Ishikawa (cell line): ENCODE results near the gene PTGER1.

ENCODE experiments used
- CEBPB ChIP-seq: IDR thresholded peaks from 2 replicates; pipeline ENCODE4 v1.6.1; 2012
- CREB1 ChIP-seq: IDR thresholded peaks from 2 replicates; pipeline ENCODE4 v1.6.1; 2012; ENCODE audit warnings: low read depth
- EGR1 ChIP-seq: IDR thresholded peaks from 2 replicates; pipeline ENCODE4 v1.6.1; 2012
- EP300 ChIP-seq: IDR thresholded peaks from 2 replicates; pipeline ENCODE4 v1.6.1; 2012; ENCODE audit warnings: borderline replicate concordance
- FOXM1 ChIP-seq: IDR thresholded peaks from 2 replicates; pipeline ENCODE4 v1.6.1; 2012; ENCODE audit warnings: low read depth, borderline replicate concordance
- RAD21 ChIP-seq: IDR thresholded peaks from 2 replicates; pipeline ENCODE4 v1.6.1; 2012; ENCODE audit warnings: low read depth
- TAF1 ChIP-seq: IDR thresholded peaks from 2 replicates; pipeline ENCODE4 v1.6.1; 2012; ENCODE audit warnings: low read depth, mild to moderate bottlenecking
- TCF12 ChIP-seq: IDR thresholded peaks from 2 replicates; pipeline ENCODE4 v1.6.1; 2012; ENCODE audit warnings: low read depth
- TEAD4 ChIP-seq: IDR thresholded peaks from 2 replicates; pipeline ENCODE4 v1.6.1; 2012
- YY1 ChIP-seq: IDR thresholded peaks from 2 replicates; pipeline ENCODE4 v1.6.1; 2012; ENCODE audit warnings: low read depth
- TF ChIP-seq, protein P1 (sequence below): IDR thresholded peaks from 2 replicates; pipeline ENCODE4 v1.6.1; 2012
- TF ChIP-seq, protein P2 (sequence below): IDR thresholded peaks from 2 replicates; pipeline ENCODE4 v1.6.1; 2012
- TF ChIP-seq, protein P3 (sequence below): IDR thresholded peaks from 2 replicates; pipeline ENCODE4 v1.6.1; 2012; ENCODE audit warnings: low read depth, mild to moderate bottlenecking

DNA sequence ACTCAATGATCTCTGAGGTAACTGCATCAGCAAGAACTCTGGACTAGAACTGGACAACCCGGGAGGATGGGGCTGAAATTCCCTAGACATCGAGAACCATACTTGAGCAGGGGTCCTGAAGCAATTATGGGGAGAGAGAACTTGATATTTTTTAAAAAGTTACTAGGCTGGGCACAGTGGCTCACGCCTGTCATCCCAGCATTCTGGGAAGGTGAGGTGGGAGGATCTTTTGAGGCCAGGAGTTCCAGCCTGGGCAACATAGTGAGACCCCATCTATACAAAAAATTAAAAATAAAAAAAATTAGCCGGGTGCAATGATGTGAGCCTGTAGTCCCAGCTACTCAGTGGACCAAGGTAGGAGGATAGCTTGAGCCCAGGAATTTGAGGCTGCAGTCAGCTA is 45.4 kb upstream of the PTGER1 start:
- TF ChIP-seq TAF1 (no peak), CREB1 (no peak), CEBPB (no peak), FOXM1 (no peak), EGR1 (no peak), YY1 (no peak), EP300 (no peak), TEAD4 (no peak), RAD21 (no peak), TCF12 (no peak)
- TF ChIP-seq, protein P1, sequence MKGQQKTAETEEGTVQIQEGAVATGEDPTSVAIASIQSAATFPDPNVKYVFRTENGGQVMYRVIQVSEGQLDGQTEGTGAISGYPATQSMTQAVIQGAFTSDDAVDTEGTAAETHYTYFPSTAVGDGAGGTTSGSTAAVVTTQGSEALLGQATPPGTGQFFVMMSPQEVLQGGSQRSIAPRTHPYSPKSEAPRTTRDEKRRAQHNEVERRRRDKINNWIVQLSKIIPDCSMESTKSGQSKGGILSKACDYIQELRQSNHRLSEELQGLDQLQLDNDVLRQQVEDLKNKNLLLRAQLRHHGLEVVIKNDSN, result no peak
- TF ChIP-seq, protein P2, sequence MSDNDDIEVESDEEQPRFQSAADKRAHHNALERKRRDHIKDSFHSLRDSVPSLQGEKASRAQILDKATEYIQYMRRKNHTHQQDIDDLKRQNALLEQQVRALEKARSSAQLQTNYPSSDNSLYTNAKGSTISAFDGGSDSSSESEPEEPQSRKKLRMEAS, result no peak
- TF ChIP-seq, protein P3, sequence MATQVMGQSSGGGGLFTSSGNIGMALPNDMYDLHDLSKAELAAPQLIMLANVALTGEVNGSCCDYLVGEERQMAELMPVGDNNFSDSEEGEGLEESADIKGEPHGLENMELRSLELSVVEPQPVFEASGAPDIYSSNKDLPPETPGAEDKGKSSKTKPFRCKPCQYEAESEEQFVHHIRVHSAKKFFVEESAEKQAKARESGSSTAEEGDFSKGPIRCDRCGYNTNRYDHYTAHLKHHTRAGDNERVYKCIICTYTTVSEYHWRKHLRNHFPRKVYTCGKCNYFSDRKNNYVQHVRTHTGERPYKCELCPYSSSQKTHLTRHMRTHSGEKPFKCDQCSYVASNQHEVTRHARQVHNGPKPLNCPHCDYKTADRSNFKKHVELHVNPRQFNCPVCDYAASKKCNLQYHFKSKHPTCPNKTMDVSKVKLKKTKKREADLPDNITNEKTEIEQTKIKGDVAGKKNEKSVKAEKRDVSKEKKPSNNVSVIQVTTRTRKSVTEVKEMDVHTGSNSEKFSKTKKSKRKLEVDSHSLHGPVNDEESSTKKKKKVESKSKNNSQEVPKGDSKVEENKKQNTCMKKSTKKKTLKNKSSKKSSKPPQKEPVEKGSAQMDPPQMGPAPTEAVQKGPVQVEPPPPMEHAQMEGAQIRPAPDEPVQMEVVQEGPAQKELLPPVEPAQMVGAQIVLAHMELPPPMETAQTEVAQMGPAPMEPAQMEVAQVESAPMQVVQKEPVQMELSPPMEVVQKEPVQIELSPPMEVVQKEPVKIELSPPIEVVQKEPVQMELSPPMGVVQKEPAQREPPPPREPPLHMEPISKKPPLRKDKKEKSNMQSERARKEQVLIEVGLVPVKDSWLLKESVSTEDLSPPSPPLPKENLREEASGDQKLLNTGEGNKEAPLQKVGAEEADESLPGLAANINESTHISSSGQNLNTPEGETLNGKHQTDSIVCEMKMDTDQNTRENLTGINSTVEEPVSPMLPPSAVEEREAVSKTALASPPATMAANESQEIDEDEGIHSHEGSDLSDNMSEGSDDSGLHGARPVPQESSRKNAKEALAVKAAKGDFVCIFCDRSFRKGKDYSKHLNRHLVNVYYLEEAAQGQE, result no peak
